ENCODE measurements around the gene UBE3C.
A peak's percentile ranks its signal among the peaks of the same experiment; 100 is the strongest.
"Not testable (repeated sequence)": the region's sequence is repeated elsewhere in the genome, so short reads cannot be mapped to it uniquely, and the experiment has no call there.

The UBE3C gene

GRCh38 chr7:157138424-157139110 lies at the start of gene UBE3C:
TSS of gene UBE3C (plus strand) at chr7:157138926. CDS start at chr7:157139273, 347 bp downstream.
- DNase-seq, result peak; percentile 87

- DNase-seq, result no peak
Observed at GRCh38 chr7:157089100-157089610, 49.6 kb upstream of the UBE3C start.

- no peak for DNase-seq
Observed at GRCh38 chr7:157090485-157091165, 48.1 kb upstream of the UBE3C start.

- DNase-seq, result no peak
Observed at GRCh38 chr7:157096286-157097055, 42.3 kb upstream of the UBE3C start.

- no peak for DNase-seq
Observed at GRCh38 chr7:157097056-157097329, 41.7 kb upstream of the UBE3C start.

GRCh38 chr7:157097569-157097968 lies 41.2 kb upstream of the UBE3C start:
- DNase-seq, result no peak

GRCh38 chr7:157100005-157100404 lies 38.7 kb upstream of the UBE3C start:
- DNase-seq, result not testable (repeated sequence)

- DNase-seq, result not testable (repeated sequence)
Observed at GRCh38 chr7:157103641-157104040, 35.1 kb upstream of the UBE3C start.

GRCh38 chr7:157111311-157111710 lies 27.4 kb upstream of the UBE3C start:
- DNase-seq, result no peak

- DNase-seq, result no peak
Observed at GRCh38 chr7:157112706-157113105, 26.0 kb upstream of the UBE3C start.

GRCh38 chr7:157113607-157114006 lies 25.1 kb upstream of the UBE3C start:
- no peak for DNase-seq

GRCh38 chr7:157116762-157117161 lies 22.0 kb upstream of the UBE3C start:
- DNase-seq, result no peak

- no peak for DNase-seq
Observed at GRCh38 chr7:157117796-157118195, 20.9 kb upstream of the UBE3C start.

- DNase-seq, result no peak
Observed at GRCh38 chr7:157120181-157120580, 18.5 kb upstream of the UBE3C start.

GRCh38 chr7:157121184-157121715 lies 17.5 kb upstream of the UBE3C start:
- DNase-seq, result no peak

GRCh38 chr7:157122800-157123495 lies 15.8 kb upstream of the UBE3C start:
- no peak for DNase-seq

- DNase-seq, result no peak
Observed at GRCh38 chr7:157124690-157125089, 14.0 kb upstream of the UBE3C start.

- DNase-seq, result no peak
Observed at GRCh38 chr7:157125376-157126223, 13.1 kb upstream of the UBE3C start.

- DNase-seq, result no peak
Observed at GRCh38 chr7:157126921-157127320, 11.8 kb upstream of the UBE3C start.

GRCh38 chr7:157129200-157129599 lies 9.5 kb upstream of the UBE3C start:
- DNase-seq, result no peak

- no peak for DNase-seq
Observed at GRCh38 chr7:157129907-157130460, 8.7 kb upstream of the UBE3C start.

GRCh38 chr7:157130849-157131248 lies 7.9 kb upstream of the UBE3C start:
- DNase-seq, result not testable (repeated sequence)

Data from GDM1 (cell line).